Colonic mucosa (tissue), 4 donors: ENCODE measurements around the gene NLRC3. TPM values are rescaled to one million over a fixed set of nuclear protein-coding genes. Genes with fewer than 3 reads are reported as not detected.

ENCODE experiments used
- DNase-seq: peaks from one replicate; pipeline ENCODE4 v3.0.0-alpha.2; 2020
- H3K27ac ChIP-seq: fragments of 200-600 bp; one replicate; pipeline ENCODE4 v1.8.0; 2021
- H3K27me3 ChIP-seq: fragments of 200-600 bp; one replicate; pipeline ENCODE4 v1.8.0; 2021
- H3K36me3 ChIP-seq: fragments of 200-600 bp; one replicate; pipeline ENCODE4 v1.8.0; 2021
- H3K4me1 ChIP-seq: fragments of 200-600 bp; one replicate; pipeline ENCODE4 v1.8.0; 2021; ENCODE audit warnings: mild to moderate bottlenecking
- H3K4me3 ChIP-seq: fragments of 200-600 bp; one replicate; pipeline ENCODE4 v1.8.0; 2021
- H3K9ac ChIP-seq, 2 donors: one replicate each; pipeline ENCODE4 v1.7.0; 2013; ENCODE audit warnings: control low read depth in 2 of 2, low read depth in 2 of 2, low read length in 2 of 2
- H3K9me3 ChIP-seq: fragments of 200-600 bp; one replicate; pipeline ENCODE4 v1.8.0; 2021
- CTCF ChIP-seq: fragments of 200-600 bp; IDR thresholded peaks from one replicate; pipeline ENCODE4 v1.8.0; 2022; ENCODE audit warnings: antibody characterized with exemption, mild to moderate bottlenecking
- intact Hi-C: fragments of 100-400 bp; cut with DNase I; formaldehyde crosslinking; loops from one replicate; pipeline ENCODE4 v1.14.1; 2022
- total RNA-seq, 2 donors: library from RNA; stranded (reverse); fragmentation: NEBNext Ultra II Directional in 1 of 2; extraction: Animal tissue kit (Norgen Biotek cat#: 25700) in 1 of 2; gene quantifications; one replicate each; pipeline ENCODE4 v1.2.1, GENCODE V29; 2021
- donor health status: healthy.
- donor health status: DM: no; HTN: no; CAD: no.
- donor health status: DM: no; HTN: no; CAD: no.

NLRC3 gene
- total RNA-seq, 2 donors from 2014 or later, result 0.93 to 2.0 TPM

GRCh38 chr16:3592559-3592958, 15.4 kb upstream of the NLRC3 start:
- H3K27me3 ChIP-seq, result no peaks in the 10 kb centered on the region
- H3K9me3 ChIP-seq, result no peaks in the 10 kb centered on the region
- H3K4me1 ChIP-seq, result no peaks in the 10 kb centered on the region
- no peaks in the 10 kb centered on the region for H3K36me3 ChIP-seq
- H3K27ac ChIP-seq, result no peak overlapping the region
- H3K9ac ChIP-seq, result no peak overlapping the region
- no peak for DNase-seq
- H3K4me3 ChIP-seq, result no peak overlapping the region
- intact Hi-C loops, result no loop called here
- no peak for TF ChIP-seq CTCF

GRCh38 chr16:3591991-3592390, 14.8 kb upstream of the NLRC3 start:
- H3K27me3 ChIP-seq, result no peaks in the 10 kb centered on the region
- no peak for DNase-seq
- no peaks in the 10 kb centered on the region for H3K9me3 ChIP-seq
- intact Hi-C loops, result no loop called here
- TF ChIP-seq CTCF, result no peak
- H3K9ac ChIP-seq, result no peak overlapping the region
- no peak overlapping the region for H3K4me3 ChIP-seq
- no peaks in the 10 kb centered on the region for H3K36me3 ChIP-seq
- H3K27ac ChIP-seq, result no peak overlapping the region
- H3K4me1 ChIP-seq, result no peaks in the 10 kb centered on the region

- Histone ChIP-seq H3K36me3 (no peaks in the 10 kb centered on the region), H3K27ac (no peak overlapping the region), H3K4me1 (no peaks in the 10 kb centered on the region), H3K9me3 (no peaks in the 10 kb centered on the region), H3K9ac (no peak overlapping the region), H3K27me3 (no peaks in the 10 kb centered on the region), H3K4me3 (no peak overlapping the region)
- no peak for TF ChIP-seq CTCF
- intact Hi-C loops, result no loop called here
- no peak for DNase-seq
Observed at GRCh38 chr16:3591436-3591803, 14.2 kb upstream of the NLRC3 start.

- H3K9ac ChIP-seq, result no peak overlapping the region
- no peak overlapping the region for H3K27ac ChIP-seq
- no peaks in the 10 kb centered on the region for H3K27me3 ChIP-seq
- intact Hi-C loops, result no loop called here
- no peak overlapping the region for H3K4me3 ChIP-seq
- no peak for TF ChIP-seq CTCF
- DNase-seq, result no peak
- H3K4me1 ChIP-seq, result no peaks in the 10 kb centered on the region
- no peaks in the 10 kb centered on the region for H3K9me3 ChIP-seq
- no peaks in the 10 kb centered on the region for H3K36me3 ChIP-seq
Observed at GRCh38 chr16:3590736-3591435, 13.7 kb upstream of the NLRC3 start.

GRCh38 chr16:3589991-3590701, 12.9 kb upstream of the NLRC3 start:
- intact Hi-C loops, result no loop called here
- Histone ChIP-seq H3K36me3 (no peaks in the 10 kb centered on the region), H3K27ac (no peak overlapping the region), H3K27me3 (no peaks in the 10 kb centered on the region), H3K9ac (no peak overlapping the region), H3K4me3 (no peak overlapping the region), H3K9me3 (no peaks in the 10 kb centered on the region), H3K4me1 (no peaks in the 10 kb centered on the region)
- DNase-seq, result no peak
- no peak for TF ChIP-seq CTCF
